HPDE6-E6E7 (cell line): ENCODE results near the gene ZMPSTE24.

Source experiments
- DNase-seq: peaks from one replicate; pipeline ENCODE4 v3.0.0; 2011; ENCODE audit warnings: missing footprints; ENCODE audit errors: extremely low spot score

The ZMPSTE24 gene

GRCh38 chr1:40264354-40264781 is 6.3 kb downstream of the ZMPSTE24 start:
- DNase-seq: no peak

- DNase-seq: no peak
These were observed 7.3 kb downstream of the ZMPSTE24 start for GRCh38 chr1:40265298-40265697.

GRCh38 chr1:40265919-40266318 is 7.9 kb downstream of the ZMPSTE24 start:
- no peak for DNase-seq

GRCh38 chr1:40266786-40267535 is 8.9 kb downstream of the ZMPSTE24 start:
- DNase-seq: no peak

GRCh38 chr1:40267767-40268187 is 9.7 kb downstream of the ZMPSTE24 start:
- no peak for DNase-seq

- no peak for DNase-seq
These were observed 10.2 kb downstream of the ZMPSTE24 start for GRCh38 chr1:40268211-40268610.

- DNase-seq: peak; percentile 12
These were observed 12.3 kb downstream of the ZMPSTE24 start for GRCh38 chr1:40270152-40270834.

- DNase-seq: no peak
These were observed 14.7 kb downstream of the ZMPSTE24 start for GRCh38 chr1:40272653-40273213.

GRCh38 chr1:40273547-40274166 is 15.6 kb downstream of the ZMPSTE24 start:
- DNase-seq: no peak

- no peak for DNase-seq
These were observed 16.3 kb downstream of the ZMPSTE24 start for GRCh38 chr1:40274331-40274730.

- DNase-seq: no peak
These were observed 18.1 kb downstream of the ZMPSTE24 start for GRCh38 chr1:40276122-40276521.

GRCh38 chr1:40281853-40282252 is 23.8 kb downstream of the ZMPSTE24 start:
- DNase-seq: no peak

- DNase-seq: no peak
These were observed 33.3 kb downstream of the ZMPSTE24 start for GRCh38 chr1:40291293-40291692.

GRCh38 chr1:40299366-40300248 is 41.6 kb downstream of the ZMPSTE24 start:
- no peak for DNase-seq

- no peak for DNase-seq
These were observed 42.2 kb downstream of the ZMPSTE24 start for GRCh38 chr1:40300249-40300567.

- no peak for DNase-seq
These were observed 42.6 kb downstream of the ZMPSTE24 start for GRCh38 chr1:40300651-40301050.

GRCh38 chr1:40301066-40301465 is 43.0 kb downstream of the ZMPSTE24 start:
- DNase-seq: no peak

- no peak for DNase-seq
These were observed 43.7 kb downstream of the ZMPSTE24 start for GRCh38 chr1:40301541-40302299.

GRCh38 chr1:40302475-40302874 is 44.4 kb downstream of the ZMPSTE24 start:
- DNase-seq: no peak

- no peak for DNase-seq
These were observed 45.2 kb downstream of the ZMPSTE24 start for GRCh38 chr1:40303051-40303771.
